ENCODE data around the gene PPP1R3A. TPM values are rescaled to one million over a fixed set of nuclear protein-coding genes. Genes with fewer than 3 reads are reported as not detected.

PPP1R3A gene, protein sequence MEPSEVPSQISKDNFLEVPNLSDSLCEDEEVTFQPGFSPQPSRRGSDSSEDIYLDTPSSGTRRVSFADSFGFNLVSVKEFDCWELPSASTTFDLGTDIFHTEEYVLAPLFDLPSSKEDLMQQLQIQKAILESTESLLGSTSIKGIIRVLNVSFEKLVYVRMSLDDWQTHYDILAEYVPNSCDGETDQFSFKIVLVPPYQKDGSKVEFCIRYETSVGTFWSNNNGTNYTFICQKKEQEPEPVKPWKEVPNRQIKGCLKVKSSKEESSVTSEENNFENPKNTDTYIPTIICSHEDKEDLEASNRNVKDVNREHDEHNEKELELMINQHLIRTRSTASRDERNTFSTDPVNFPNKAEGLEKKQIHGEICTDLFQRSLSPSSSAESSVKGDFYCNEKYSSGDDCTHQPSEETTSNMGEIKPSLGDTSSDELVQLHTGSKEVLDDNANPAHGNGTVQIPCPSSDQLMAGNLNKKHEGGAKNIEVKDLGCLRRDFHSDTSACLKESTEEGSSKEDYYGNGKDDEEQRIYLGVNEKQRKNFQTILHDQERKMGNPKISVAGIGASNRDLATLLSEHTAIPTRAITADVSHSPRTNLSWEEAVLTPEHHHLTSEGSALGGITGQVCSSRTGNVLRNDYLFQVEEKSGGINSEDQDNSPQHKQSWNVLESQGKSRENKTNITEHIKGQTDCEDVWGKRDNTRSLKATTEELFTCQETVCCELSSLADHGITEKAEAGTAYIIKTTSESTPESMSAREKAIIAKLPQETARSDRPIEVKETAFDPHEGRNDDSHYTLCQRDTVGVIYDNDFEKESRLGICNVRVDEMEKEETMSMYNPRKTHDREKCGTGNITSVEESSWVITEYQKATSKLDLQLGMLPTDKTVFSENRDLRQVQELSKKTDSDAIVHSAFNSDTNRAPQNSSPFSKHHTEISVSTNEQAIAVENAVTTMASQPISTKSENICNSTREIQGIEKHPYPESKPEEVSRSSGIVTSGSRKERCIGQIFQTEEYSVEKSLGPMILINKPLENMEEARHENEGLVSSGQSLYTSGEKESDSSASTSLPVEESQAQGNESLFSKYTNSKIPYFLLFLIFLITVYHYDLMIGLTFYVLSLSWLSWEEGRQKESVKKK
- not detected in 2 replicates for total RNA-seq (2021; fragmentation: NEBNext Ultra II Directional; extraction: Animal tissue kit (Norgen Biotek cat#: 25700))
- polyA plus RNA-seq (2011; rRNA removed), result not detected in 2 replicates
- not detected for polyA plus RNA-seq (2011; cell fraction: cytosol; rRNA removed)
- polyA plus RNA-seq (2011; cell fraction: nucleus; rRNA removed), result not detected
- polyA plus RNA-seq (2012, experiment 1 of 2), result not detected in 4 replicates
- not detected for polyA plus RNA-seq (2012, experiment 2 of 2)
- 0.02 TPM for polyA plus RNA-seq (2013, experiment 1 of 2)
- polyA plus RNA-seq (2013, experiment 2 of 2), result 0.02 TPM
- polyA minus RNA-seq (2011; rRNA and poly(A)+ RNA removed), result not detected in 2 replicates
- polyA minus RNA-seq (2011; cell fraction: cytosol; rRNA and poly(A)+ RNA removed), result not detected
- polyA minus RNA-seq (2011; cell fraction: nucleus; rRNA and poly(A)+ RNA removed), result not detected
- long read RNA-seq, experiment 1, result 0 reads
- long read RNA-seq, experiment 2, result 0 reads

DNA sequence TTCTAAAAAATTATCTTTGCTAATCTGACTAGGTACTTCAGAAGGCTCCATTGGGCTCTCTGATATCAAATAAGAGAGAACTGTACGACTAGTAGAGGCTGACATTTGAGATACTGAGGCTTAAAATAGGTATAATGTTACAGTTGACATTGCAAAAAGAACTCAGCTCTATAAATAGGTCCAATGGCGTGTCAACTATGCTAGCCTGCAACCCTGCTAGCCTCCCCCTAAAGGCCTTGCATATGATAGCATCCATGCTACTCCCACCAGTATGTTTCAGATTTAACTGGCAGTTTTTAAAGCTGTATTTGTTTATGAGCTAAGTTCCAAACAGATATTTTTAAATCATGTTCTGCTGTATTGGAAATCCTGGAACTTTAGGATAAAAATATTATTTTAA is at the start of gene PPP1R3A:
TSS of gene PPP1R3A (minus strand) at position 64 of the 400 bp plus-strand sequence. CDS start at position 51, 13 bp downstream.
- Histone ChIP-seq H3K23me2 (ENCODE audit: low read depth, low read length) (no peaks in the 10 kb centered on the region), H3K4me2 (ENCODE audit: insufficient read depth in 1 of 2, low read depth in 2 of 2, low read length in 2 of 2) (no peak within 1 kb of the TSS), H3K36me3 (ENCODE audit: control insufficient read depth in 2 of 4, insufficient read depth in 4 of 4, low read length in 3 of 4) (no peaks in the 10 kb centered on the region), H2BK5ac (ENCODE audit: low read depth, low read length) (no peak within 1 kb of the TSS), H2BK15ac (ENCODE audit: low read length) (no peak within 1 kb of the TSS), H4K5ac (ENCODE audit: insufficient read length, low read depth, low read length) (no peak within 1 kb of the TSS), H2BK20ac (ENCODE audit: low read length) (no peak within 1 kb of the TSS), H3K27me3 (replicated peaks in 1 of 4; ENCODE audit: control insufficient read depth in 3 of 4, extremely low read depth in 1 of 4, insufficient read depth in 3 of 4, low read length in 3 of 4) (no peaks in the 10 kb centered on the region), H2AFZ (ENCODE audit: low read length) (no peak within 1 kb of the TSS), H3K79me1 (ENCODE audit: low read depth, low read length) (no peaks in the 10 kb centered on the region), H3K23ac (ENCODE audit: insufficient read length) (no peak within 1 kb of the TSS), H2BK12ac (ENCODE audit: low read depth, low read length) (no peak within 1 kb of the TSS), H2BK120ac (replicated peaks; ENCODE audit: low read depth, low read length) (no peak within 1 kb of the TSS), H3K79me2 (ENCODE audit: control insufficient read depth in 1 of 2, insufficient read depth in 2 of 2, low read length in 2 of 2) (no peaks in the 10 kb centered on the region), H4K8ac (ENCODE audit: extremely low read depth, insufficient read depth, low read length) (no peak within 1 kb of the TSS), H3K18ac (ENCODE audit: extremely low read depth, low read length) (no peak within 1 kb of the TSS), H4K20me1 (replicated peaks in 1 of 2; ENCODE audit: control insufficient read depth in 1 of 2, insufficient read depth in 2 of 2, low read length in 2 of 2) (no peaks in the 10 kb centered on the region), H4K91ac (replicated peaks; ENCODE audit: insufficient read length, low read length) (no peak within 1 kb of the TSS), H3K27ac (ENCODE audit: low read depth, low read length) (no peak within 1 kb of the TSS), H3K9ac (replicated peaks in 1 of 4; ENCODE audit: extremely low read depth in 1 of 4, low read depth in 3 of 4, low read length in 3 of 4) (no peak within 1 kb of the TSS), H3K14ac (ENCODE audit: insufficient read length) (no peak within 1 kb of the TSS), H2AK5ac (ENCODE audit: low read depth, low read length) (no peak within 1 kb of the TSS), H3K4me3 (ENCODE audit: extremely low read depth in 1 of 4, insufficient read depth in 2 of 4, low read depth in 3 of 4, low read length in 4 of 4) (no peak within 1 kb of the TSS), H3K56ac (replicated peaks; ENCODE audit: insufficient read length, low read depth, low read length) (no peak within 1 kb of the TSS), H3K4ac (replicated peaks; ENCODE audit: insufficient read length, low read depth, low read length) (no peak within 1 kb of the TSS), H3K9me3 (ENCODE audit: insufficient read depth in 2 of 2, low read depth in 1 of 2, low read length in 1 of 2) (no peaks in the 10 kb centered on the region), H3K4me1 (replicated peaks in 1 of 4; ENCODE audit: control insufficient read depth in 3 of 4, insufficient read depth in 4 of 4, low read length in 3 of 4) (no peaks in the 10 kb centered on the region)
- ChIA-PET POLR2A (ENCODE audit: partially characterized antibody) (interaction anchor here (1.1 kb wide), 1 partner anchor 29 kb away, joined by 5 read pairs; no protein-coding TSS in a partner anchor), CTCF (ENCODE audit: partially characterized antibody) (interaction anchor here (0.7 to 1.2 kb wide), 4 partner anchors 11 to 121 kb away, joined by 3 to 4 read pairs (median 4); no protein-coding TSS in a partner anchor)
- WGBS, 2 experiments (ENCODE audit: extremely low coverage in 1 of 2, insufficient coverage in 1 of 2, insufficient read length in 1 of 2, insufficient replicate concordance in 2 of 2, low coverage in 1 of 2, low lambda C conversion rate in 2 of 2, missing lambda C conversion rate in 1 of 2), result 63% methylated on average over 2 of the region's 2 CpGs; no CpG with 5 or more reads in 1 of the 2 experiments
- DNase-seq (ENCODE audit: low read depth in 1 of 2, low spot score in 2 of 2) (no peak), FAIRE-seq (no peak)
- no peak for TF ChIP-seq RFX5 (IDR thresholded peaks at IDR 0.05; ENCODE audit: borderline replicate concordance, low read depth, low read length)
- TF ChIP-seq KDM5A (IDR thresholded peaks at IDR 0.05; ENCODE audit: low read length), result no peak
- no peak for TF ChIP-seq JUND (IDR thresholded peaks at IDR 0.05; ENCODE audit: low read length)
- peak; percentile 82 for TF ChIP-seq TEAD4 (IDR thresholded peaks at IDR 0.05; ENCODE audit: low read depth, low read length)
- TF ChIP-seq RNF2 (IDR thresholded peaks at IDR 0.05; ENCODE audit: borderline replicate concordance, low read depth, low read length, missing control alignments, poor library complexity, severe bottlenecking), result no peak
- TF ChIP-seq GTF2F1 (IDR thresholded peaks at IDR 0.05; ENCODE audit: borderline replicate concordance, low read depth, low read length), result no peak
- no peak for TF ChIP-seq SRF (IDR thresholded peaks at IDR 0.05; ENCODE audit: low read depth, low read length)
